ENCODE measurements around the gene APOBR. TPM values are rescaled to one million over a fixed set of nuclear protein-coding genes. Genes with fewer than 3 reads are reported as not detected.

The APOBR gene
- total RNA-seq, 1 experiment from 2014 or later, result 0.05 TPM

- TF ChIP-seq RAD21 (IDR thresholded peaks at IDR 0.05; ENCODE audit: low read depth), result no peak
- no peak for TF ChIP-seq SRF (IDR thresholded peaks at IDR 0.05; ENCODE audit: low read depth)
- TF ChIP-seq EGR1 (IDR thresholded peaks at IDR 0.05; ENCODE audit: low read depth), result no peak
These were observed 2.4 kb downstream of the APOBR start (continued) for GRCh38 chr16:28496844-28497243.

GRCh38 chr16:28497386-28497785, 2.9 kb downstream of the APOBR start:
- ChIA-PET CTCF (no interaction called here), POLR2A (no interaction called here), RAD21 (ENCODE audit: low non-redundant PET in 1 of 2, low total read pairs in 2 of 2, uncharacterized antibody in 2 of 2, unreplicated experiment in 2 of 2) (no interaction called here)
- Histone ChIP-seq H3K36me3 (ENCODE audit: control insufficient read depth in 1 of 2, insufficient read depth in 2 of 2, low read length in 2 of 2) (no peaks in the 10 kb centered on the region), H3K9ac (ENCODE audit: low read length) (no peak overlapping the region), H3K9me3 (ENCODE audit: control insufficient read depth in 1 of 2, insufficient read depth in 1 of 2, low read depth in 1 of 2, low read length in 2 of 2) (no peaks in the 10 kb centered on the region), H3K4me2 (ENCODE audit: low read length) (no peak overlapping the region), H3K4me1 (ENCODE audit: control insufficient read depth in 1 of 2, insufficient read depth in 2 of 2, low read length in 2 of 2) (peaks cover 0 to 5% of the 10 kb centered on the region in 2 experiments; a peak in 2 of 4 replicates), H4K20me1 (ENCODE audit: insufficient read depth) (no peaks in the 10 kb centered on the region), H3K79me2 (ENCODE audit: insufficient read depth, low read length) (no peaks in the 10 kb centered on the region), H3K4me3 (replicated peaks in 1 of 2; ENCODE audit: low read depth in 1 of 2, low read length in 2 of 2) (no peak overlapping the region), H3K27ac (ENCODE audit: low read depth, low read length) (no peak overlapping the region), H3K9me2 (ENCODE audit: insufficient read depth) (no peaks in the 10 kb centered on the region), H2AFZ (ENCODE audit: low read depth, low read length, poor library complexity, severe bottlenecking) (no peak overlapping the region), H3K27me3 (ENCODE audit: insufficient read depth, low read length) (no peaks in the 10 kb centered on the region)
- TF ChIP-seq POLR2A (IDR thresholded peaks at IDR 0.05; ENCODE audit: borderline replicate concordance, extremely low read depth, insufficient read depth, insufficient read length) (no peak), CBX3 (IDR thresholded peaks at IDR 0.05; ENCODE audit: low read depth) (no peak), MAX (IDR thresholded peaks at IDR 0.05) (no peak), EZH2 (IDR thresholded peaks at IDR 0.05) (no peak), FOSL1 (IDR thresholded peaks at IDR 0.05; ENCODE audit: low read depth) (no peak), JUND (IDR thresholded peaks at IDR 0.05) (no peak), CTCF (IDR thresholded peaks at IDR 0.05 in 2 of 3, conservative IDR thresholded peaks at IDR 0.05 in 1 of 3; ENCODE audit: borderline replicate concordance in 1 of 3, insufficient read depth in 1 of 3, low read depth in 2 of 3, low read length in 2 of 3) (no peak), ZFX (IDR thresholded peaks at IDR 0.05) (no peak), EGR1 (IDR thresholded peaks at IDR 0.05; ENCODE audit: low read depth) (no peak), EZH2phosphoT487 (IDR thresholded peaks at IDR 0.05; ENCODE audit: borderline replicate concordance) (no peak), RAD21 (IDR thresholded peaks at IDR 0.05; ENCODE audit: low read depth) (no peak), ZBTB33 (IDR thresholded peaks at IDR 0.05; ENCODE audit: extremely low read depth, insufficient replicate concordance, low read length) (no peak), ELF1 (IDR thresholded peaks at IDR 0.05; ENCODE audit: borderline replicate concordance, low read depth) (no peak), YY1 (IDR thresholded peaks at IDR 0.05; ENCODE audit: extremely low read depth, insufficient replicate concordance, low read depth, low read length) (no peak), CEBPB (IDR thresholded peaks at IDR 0.05; ENCODE audit: low read depth) (no peak), TCF7L2 (IDR thresholded peaks at IDR 0.05; ENCODE audit: borderline replicate concordance, extremely low read depth, insufficient read depth, insufficient read length) (no peak), ZNF274 (IDR thresholded peaks at IDR 0.05; ENCODE audit: low read depth, low read length) (no peak)
- DNase-seq (ENCODE audit: low read depth, low spot score) (no peak), ATAC-seq (no peak)
- no TSS peak for BruUV-seq (replicated peaks)
- intact Hi-C loops (cut with micrococcal nuclease), result no loop called here
